Prostate gland (tissue), 2 donors: Measurements from ENCODE around the gene HACD2. TPM values are rescaled to one million over a fixed set of nuclear protein-coding genes. Genes with fewer than 3 reads are reported as not detected.

Experiments
- DNase-seq: peaks from one replicate; pipeline ENCODE4 v3.0.0-alpha.2; 2019; ENCODE audit warnings: low spot score
- H3K27ac ChIP-seq, 2 donors: fragments of 200-600 bp; sonication (generic); 2 replicates each; pipeline ENCODE4 v1.5.1; 2017 to 2019
- H3K27me3 ChIP-seq: fragments of 200-600 bp; sonication (generic); replicated peaks from 2 replicates; pipeline ENCODE4 v1.5.1; 2019; ENCODE audit not compliant: insufficient read depth
- H3K36me3 ChIP-seq, 2 donors: fragments of 200-600 bp; sonication (generic); 1 replicate in 1 of 2; 2 replicates in 1 of 2; pipeline versions ENCODE4 v1.5.1 to v1.8.1; 2017 to 2019
- H3K4me1 ChIP-seq: fragments of 200-600 bp; sonication (generic); replicated peaks from 2 replicates; pipeline ENCODE4 v1.5.1; 2019
- H3K4me3 ChIP-seq, 2 donors: fragments of 200-600 bp; sonication (generic); 2 replicates each; pipeline ENCODE4 v1.5.1; 2017 to 2019
- H3K9me3 ChIP-seq: fragments of 200-600 bp; sonication (generic); 2 replicates; pipeline ENCODE4 v1.5.1; 2017
- CTCF ChIP-seq, 4 experiments: fragments of 200-600 bp in 2 of 4; fragments of 450-650 bp in 2 of 4; sonication (generic) in 2 of 4; IDR thresholded peaks; 1 replicate in 3 of 4; 2 replicates in 1 of 4; pipeline ENCODE4 v1.5.1; 2016 to 2019; ENCODE audit warnings: antibody characterized with exemption in 4 of 4, mild to moderate bottlenecking in 2 of 4, moderate library complexity in 2 of 4
- POLR2A ChIP-seq: fragments of 450-650 bp; IDR thresholded peaks from one replicate; pipeline ENCODE4 v1.6.1; 2016; ENCODE audit warnings: antibody characterized with exemption, mild to moderate bottlenecking
- POLR2AphosphoS5 ChIP-seq: sonication (generic); formaldehyde crosslinking; IDR thresholded peaks from one replicate; pipeline ENCODE4 v1.6.1; 2017; ENCODE audit warnings: antibody characterized with exemption
- WGBS: methylation state at CpG from one replicate; pipeline ENCODE4 v1.1.5; 2018; 5-methylcytosine and 5-hydroxymethylcytosine counted together
- intact Hi-C: fragments of 100-400 bp; cut with DNase I; formaldehyde crosslinking; loops from one replicate; pipeline ENCODE4 v1.14.2; 2022
- total RNA-seq, 2 donors: library from RNA; depleted of rRNA; stranded (reverse); fragments of >200 nt; gene quantifications; one replicate each; pipeline ENCODE4 v1.1.0, GENCODE V29; 2016

HACD2 gene
- total RNA-seq, 2 donors from 2014 or later = 36.5 to 65.6 TPM

GRCh38 chr3:123451186-123451585 lies 133.7 kb downstream of the HACD2 start:
- Histone ChIP-seq H3K9me3 (no peaks in the 10 kb centered on the region), H3K4me3 (no peak overlapping the region), H3K4me1 (no peaks in the 10 kb centered on the region), H3K36me3 (no peaks in the 10 kb centered on the region), H3K27me3 (no peaks in the 10 kb centered on the region), H3K27ac (no peak overlapping the region)
- DNase-seq = no peak
- WGBS = 66% methylated on average over 4 of the region's 4 CpGs
- intact Hi-C loops = loop anchor here (5.0 kb wide), 1 partner anchor 36 kb away; no protein-coding TSS in a partner anchor
- TF ChIP-seq POLR2AphosphoS5 (no peak), CTCF (IDR thresholded peaks at IDR 0.05) (no peak)

DNA sequence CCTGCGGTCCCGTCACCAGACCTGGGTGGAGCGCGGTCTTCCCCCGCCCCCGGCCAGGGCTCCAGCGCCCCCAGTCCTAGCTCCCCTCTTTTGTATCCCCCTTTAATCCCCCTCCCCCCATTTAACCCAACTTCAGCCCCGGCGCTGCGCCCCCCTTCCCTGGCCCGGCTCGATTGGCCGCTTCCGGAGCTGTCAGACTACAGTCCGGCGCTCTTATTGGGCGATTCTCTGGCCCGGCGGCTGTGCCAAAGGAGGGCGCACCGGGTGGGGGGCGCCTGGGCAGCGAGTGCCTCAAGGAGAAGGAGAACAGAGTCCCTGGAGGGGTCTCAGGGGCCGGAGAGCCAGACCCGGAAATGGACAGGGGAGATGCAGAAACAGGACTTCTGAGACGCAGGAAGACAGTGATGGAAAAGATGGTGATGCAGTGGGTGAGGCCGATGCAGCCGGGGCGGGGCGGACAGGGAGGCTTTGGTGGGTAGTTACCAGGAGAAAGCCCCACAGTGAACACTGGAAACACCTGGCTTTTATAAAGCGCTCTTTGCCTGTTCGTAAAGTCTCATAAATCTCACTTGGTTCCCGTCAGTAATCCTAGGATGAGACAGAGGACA lies 134.8 kb downstream of the HACD2 start:
- TF ChIP-seq POLR2AphosphoS5 = no peak
- no peak for TF ChIP-seq CTCF (IDR thresholded peaks at IDR 0.05)
- no peak for TF ChIP-seq POLR2A
- no peak for DNase-seq
- Histone ChIP-seq H3K27me3 (no peaks in the 10 kb centered on the region), H3K9me3 (no peaks in the 10 kb centered on the region), H3K36me3 (no peaks in the 10 kb centered on the region), H3K4me1 (no peaks in the 10 kb centered on the region), H3K27ac (peak overlapping the region; percentile 75 to 80), H3K4me3 (peak overlapping the region; percentile 53 to 55)
- 6% methylated on average over 29 of the region's 33 CpGs for WGBS
- intact Hi-C loops = loop anchor here (5.0 kb wide), 4 partner anchors 37 to 118 kb away; no protein-coding TSS in a partner anchor

- Histone ChIP-seq H3K9me3 (no peaks in the 10 kb centered on the region), H3K27me3 (no peaks in the 10 kb centered on the region), H3K27ac (peak overlapping the region; percentile 75 to 80), H3K4me3 (peak overlapping the region; percentile 53 to 55), H3K4me1 (no peaks in the 10 kb centered on the region), H3K36me3 (no peaks in the 10 kb centered on the region)
- under 1% methylated on average over 54 of the region's 114 CpGs for WGBS
- intact Hi-C loops = loop anchor here (5.0 kb wide), 3 partner anchors 37 to 117 kb away; no protein-coding TSS in a partner anchor
- TF ChIP-seq POLR2A (no peak), POLR2AphosphoS5 (no peak), CTCF (IDR thresholded peaks at IDR 0.05) (no peak)
- no peak for DNase-seq
These were observed 135.5 kb downstream of the HACD2 start for GRCh38 chr3:123449102-123449996.

- intact Hi-C loops = loop anchor here (5.0 kb wide), 3 partner anchors 36 to 116 kb away; no protein-coding TSS in a partner anchor
- peak within 1 kb of the TSS; percentile 53 to 55 for H3K4me3 ChIP-seq
- DNase-seq = no peak
- no peaks in the 10 kb centered on the region for H3K36me3 ChIP-seq
- WGBS = 10% methylated on average over 2 of the region's 67 CpGs
- H3K9me3 ChIP-seq = no peaks in the 10 kb centered on the region
- H3K27ac ChIP-seq = peak within 1 kb of the TSS; percentile 75 to 80
- no peaks in the 10 kb centered on the region for H3K27me3 ChIP-seq
- TF ChIP-seq POLR2AphosphoS5 = no peak
- TF ChIP-seq POLR2A = no peak
- no peak for TF ChIP-seq CTCF (IDR thresholded peaks at IDR 0.05)
- H3K4me1 ChIP-seq = no peaks in the 10 kb centered on the region
These were observed 136.2 kb downstream of the HACD2 start, which contains the start of gene ADCY5 for GRCh38 chr3:123448536-123449101. TSS of gene ADCY5 (minus strand) at chr3:123449090. CDS start at chr3:123448545, 545 bp downstream.
